ENCODE results near the gene DSP. TPM values are rescaled to one million over a fixed set of nuclear protein-coding genes. Genes with fewer than 3 reads are reported as not detected.

The DSP gene
- total and polyA plus RNA-seq, 2 of the 13 experiments (the other 11 are each of a cell fraction or from before 2014, with no cell fraction given) = 89.8 to 117 TPM

GRCh38 chr6:7542874-7543624 lies 1.6 kb downstream of the DSP start (continued):
- TF ChIP-seq ZNF737 (CRISPR knock-in tag; IDR thresholded peaks at IDR 0.05; ENCODE audit: borderline replicate concordance) (no peak), REPIN1 (CRISPR knock-in tag; IDR thresholded peaks at IDR 0.05; ENCODE audit: borderline replicate concordance, low read depth) (0 out of 2 replicates have a peak, but pooled peaks have one; percentile 15), ZNF138 (CRISPR knock-in tag; IDR thresholded peaks at IDR 0.05; ENCODE audit: low read depth) (0 out of 2 replicates have a peak, but pooled peaks have one; percentile 52), ZNF614 (CRISPR knock-in tag; IDR thresholded peaks at IDR 0.05; ENCODE audit: borderline replicate concordance) (peak; percentile 37; the same call in 1 of the 2 replicates), ARID2 (CRISPR knock-in tag; IDR thresholded peaks at IDR 0.05; ENCODE audit: borderline replicate concordance) (no peak), AKAP8 (CRISPR knock-in tag; IDR thresholded peaks at IDR 0.05) (no peak), TCF7L2 (IDR thresholded peaks at IDR 0.05; ENCODE audit: low read depth, low read length) (no peak), ZFYVE20 (CRISPR knock-in tag; IDR thresholded peaks at IDR 0.05; ENCODE audit: borderline replicate concordance, low read depth) (no peak), SKIL (CRISPR knock-in tag; IDR thresholded peaks at IDR 0.05; ENCODE audit: borderline replicate concordance) (0 out of 2 replicates have a peak, but pooled peaks have one; percentile 60), ZNF589 (CRISPR knock-in tag; conservative IDR thresholded peaks at IDR 0.05) (no peak), ATF5 (CRISPR knock-in tag; IDR thresholded peaks at IDR 0.05; ENCODE audit: low read depth) (no peak), ZNF24 (IDR thresholded peaks at IDR 0.05) (no peak), PRMT3 (CRISPR knock-in tag; IDR thresholded peaks at IDR 0.05; ENCODE audit: borderline replicate concordance, low read depth) (no peak), ZNF879 (CRISPR knock-in tag; IDR thresholded peaks at IDR 0.05) (0 out of 2 replicates have a peak, but pooled peaks have one; percentile 16), HBP1 (CRISPR knock-in tag; IDR thresholded peaks at IDR 0.05; ENCODE audit: low read depth) (peak; percentile 35; the same call in 1 of the 2 replicates), PLRG1 (conservative IDR thresholded peaks at IDR 0.05) (no peak), PHF5A (CRISPR knock-in tag; IDR thresholded peaks at IDR 0.05; ENCODE audit: low read depth, unreplicated experiment) (peak; percentile 50), SNAI1 (CRISPR knock-in tag; IDR thresholded peaks at IDR 0.05; ENCODE audit: borderline replicate concordance) (no peak), U2AF2 (IDR thresholded peaks at IDR 0.05; ENCODE audit: low read depth, low read length) (no peak), ZNF367 (CRISPR knock-in tag; IDR thresholded peaks at IDR 0.05; ENCODE audit: borderline replicate concordance) (peak; percentile 78; the same call in 1 of the 2 replicates), ZBTB8A (CRISPR knock-in tag; IDR thresholded peaks at IDR 0.05; ENCODE audit: borderline replicate concordance, low read depth) (0 out of 2 replicates have a peak, but pooled peaks have one; percentile 33), NAIF1 (CRISPR knock-in tag; IDR thresholded peaks at IDR 0.05; ENCODE audit: borderline replicate concordance) (no peak; the same call in 1 of the 2 replicates), MAFK (conservative IDR thresholded peaks at IDR 0.05 in 1 of 2, IDR thresholded peaks at IDR 0.05 in 1 of 2; ENCODE audit: low read length in 2 of 2) (no peak)
